ENCODE results near the gene KRTAP4-6.
"Not testable (repeated sequence)": the region's sequence is repeated elsewhere in the genome, so short reads cannot be mapped to it uniquely, and the experiment has no call there.

Gene KRTAP4-6

GRCh38 chr17:41127371-41127770, 13.0 kb downstream of the KRTAP4-6 start:
- DNase-seq (ENCODE audit: low read depth in 2 of 2): no peak
- H3K4me3 ChIP-seq (replicated peaks in 1 of 2; ENCODE audit: low read depth in 2 of 2, low read length in 2 of 2): no peak overlapping the region
- TF ChIP-seq CTCF (IDR thresholded peaks at IDR 0.05; ENCODE audit: low read depth, low read length): no peak

GRCh38 chr17:41126412-41126811, 13.9 kb downstream of the KRTAP4-6 start:
- TF ChIP-seq CTCF (IDR thresholded peaks at IDR 0.05; ENCODE audit: low read depth, low read length): no peak
- DNase-seq (ENCODE audit: low read depth in 2 of 2): no peak
- H3K4me3 ChIP-seq (replicated peaks in 1 of 2; ENCODE audit: low read depth in 2 of 2, low read length in 2 of 2): no peak overlapping the region

- TF ChIP-seq CTCF (IDR thresholded peaks at IDR 0.05; ENCODE audit: low read depth, low read length): no peak
- H3K4me3 ChIP-seq (replicated peaks in 1 of 2; ENCODE audit: low read depth in 2 of 2, low read length in 2 of 2): no peak overlapping the region
- DNase-seq (ENCODE audit: low read depth in 2 of 2): no peak
Observed at GRCh38 chr17:41125064-41125463, 15.3 kb downstream of the KRTAP4-6 start.

GRCh38 chr17:41123991-41124371, 16.4 kb downstream of the KRTAP4-6 start, which contains the start of gene KRTAP4-12:
Gene KRTAP4-12, minus strand, starts transcription at chr17:41124182. Its CDS starts 60 bp downstream, at chr17:41124122.
- DNase-seq (ENCODE audit: low read depth in 2 of 2): not testable (repeated sequence)

GRCh38 chr17:41123292-41123990, 16.9 kb downstream of the KRTAP4-6 start:
- not testable (repeated sequence) for H3K4me3 ChIP-seq (replicated peaks in 1 of 2; ENCODE audit: low read depth in 2 of 2, low read length in 2 of 2); DNase-seq (ENCODE audit: low read depth in 2 of 2)

More at GRCh38 chr17:41123991-41124371, 16.4 kb downstream of the KRTAP4-6 start, which contains the start of gene KRTAP4-12:
- not testable (repeated sequence) for H3K4me3 ChIP-seq (replicated peaks in 1 of 2; ENCODE audit: low read depth in 2 of 2, low read length in 2 of 2)

- no peak overlapping the region for H3K4me3 ChIP-seq (replicated peaks in 1 of 2; ENCODE audit: low read depth in 2 of 2, low read length in 2 of 2)
- TF ChIP-seq CTCF (IDR thresholded peaks at IDR 0.05; ENCODE audit: low read depth, low read length): no peak
Observed at GRCh38 chr17:41121742-41122141, 18.6 kb downstream of the KRTAP4-6 start.

GRCh38 chr17:41119696-41120690, 20.4 kb downstream of the KRTAP4-6 start:
- H3K4me3 ChIP-seq (replicated peaks in 1 of 2; ENCODE audit: low read depth in 2 of 2, low read length in 2 of 2): not testable (repeated sequence)

More at GRCh38 chr17:41121742-41122141, 18.6 kb downstream of the KRTAP4-6 start:
- DNase-seq (ENCODE audit: low read depth in 2 of 2): no peak

GRCh38 chr17:41118721-41119120, 21.6 kb downstream of the KRTAP4-6 start:
- DNase-seq (ENCODE audit: low read depth in 2 of 2): no peak
- TF ChIP-seq CTCF (IDR thresholded peaks at IDR 0.05; ENCODE audit: low read depth, low read length): no peak
- no peak overlapping the region for H3K4me3 ChIP-seq (replicated peaks in 1 of 2; ENCODE audit: low read depth in 2 of 2, low read length in 2 of 2)

More at GRCh38 chr17:41119696-41120690, 20.4 kb downstream of the KRTAP4-6 start:
- not testable (repeated sequence) for DNase-seq (ENCODE audit: low read depth in 2 of 2)

- H3K4me3 ChIP-seq (replicated peaks in 1 of 2; ENCODE audit: low read depth in 2 of 2, low read length in 2 of 2); DNase-seq (ENCODE audit: low read depth in 2 of 2): not testable (repeated sequence)
Observed at GRCh38 chr17:41117846-41118386, 22.4 kb downstream of the KRTAP4-6 start, which contains the start of gene KRTAP4-11. Gene KRTAP4-11, minus strand, starts transcription at chr17:41118373. Its CDS starts 58 bp downstream, at chr17:41118315.
